Lung (tissue), 12 donors: ENCODE data around the gene MAP3K1. TPM values are rescaled to one million over a fixed set of nuclear protein-coding genes. Genes with fewer than 3 reads are reported as not detected.
"Not testable (repeated sequence)": the region's sequence is repeated elsewhere in the genome, so short reads cannot be mapped to it uniquely, and the experiment has no call there.

ENCODE experiments used
- ATAC-seq: fragments of 200-7000 bp; cut with Tn5 transposase; one replicate; pipeline ENCODE4 v1.9.1; 2020; ENCODE audit warnings: moderate number of reproducible peaks; ENCODE audit not compliant: insufficient read depth, low FRiP score
- DNase-seq, 3 donors: peaks; one replicate each; pipeline ENCODE4 v3.0.0-alpha.2; 2013 to 2017
- H3K27ac ChIP-seq, 2 donors: one replicate each; pipeline ENCODE4 v1.5.1; 2013; ENCODE audit warnings: mild to moderate bottlenecking in 2 of 2, moderate library complexity in 2 of 2, control low read depth in 1 of 2, inconsistent platforms in 1 of 2, low read depth in 1 of 2, low read length in 1 of 2
- H3K27me3 ChIP-seq, 3 donors: one replicate each; pipeline ENCODE4 v1.5.1; 2013; ENCODE audit warnings: low read length in 2 of 3; ENCODE audit not compliant: control insufficient read depth in 3 of 3, insufficient read depth in 3 of 3
- H3K36me3 ChIP-seq, 4 donors: one replicate each; pipeline ENCODE4 v1.5.1; 2013; ENCODE audit warnings: low read length in 4 of 4, mild to moderate bottlenecking in 1 of 4, moderate library complexity in 1 of 4; ENCODE audit not compliant: control insufficient read depth in 4 of 4, insufficient read depth in 4 of 4
- H3K4me1 ChIP-seq, 5 donors: one replicate each; pipeline ENCODE4 v1.5.1; 2013; ENCODE audit warnings: low read length in 5 of 5, mild to moderate bottlenecking in 2 of 5, moderate library complexity in 1 of 5; ENCODE audit not compliant: control insufficient read depth in 5 of 5, insufficient read depth in 5 of 5
- H3K4me3 ChIP-seq: one replicate; pipeline ENCODE4 v1.5.1; 2013; ENCODE audit warnings: mild to moderate bottlenecking, control low read depth, moderate library complexity
- H3K9ac ChIP-seq, 2 donors: one replicate each; pipeline ENCODE4 v1.5.1; 2013; ENCODE audit warnings: low read length in 2 of 2, control low read depth in 1 of 2; ENCODE audit not compliant: insufficient read depth in 1 of 2
- H3K9me3 ChIP-seq, 4 donors: one replicate each; pipeline ENCODE4 v1.5.1; 2013; ENCODE audit warnings: low read length in 3 of 4, mild to moderate bottlenecking in 1 of 4, moderate library complexity in 1 of 4; ENCODE audit not compliant: control insufficient read depth in 4 of 4, insufficient read depth in 3 of 4
- CTCF ChIP-seq: IDR thresholded peaks from 2 replicates; pipeline ENCODE4 v1.5.1; 2012; ENCODE audit warnings: mild to moderate bottlenecking; ENCODE audit errors: control extremely low read depth, extremely low read depth
- WGBS, 2 donors: extraction: QIAGEN DNeasy Blood & Tissue Kit; methylation state at CpG; one replicate each; pipeline ENCODE4 v1.1.7; 2013; 5-methylcytosine and 5-hydroxymethylcytosine counted together
- polyA plus RNA-seq, 2 donors: library from polyadenylated mRNA; stranded (reverse); fragments of 200-250 nt; gene quantifications; one replicate each; pipeline ENCODE4 v1.2.1, GENCODE V29; 2013
- total RNA-seq, 2 donors: library from RNA; depleted of rRNA in 1 of 2; stranded (reverse); fragments of >200 nt in 1 of 2; gene quantifications; one replicate each; pipeline ENCODE4 v1.2.1, GENCODE V29; 2014 to 2021
- donor health status: control.
- donor health status: control.
- donor health status: Bipolar disorder and iron deficiency.
- donor health status: healthy.
- donor health status: DM: yes; HTN: yes; CAD: no.

Gene MAP3K1
- total and polyA plus RNA-seq, 4 donors: 7.7 to 55.2 (median 16.0) TPM

- Histone ChIP-seq H3K4me1 (peaks cover 7 to 57% (median 12%) of the 10 kb centered on the region in 5 donors), H3K4me3 (no peak overlapping the region), H3K9me3 (no peaks in the 10 kb centered on the region), H3K27me3 (no peaks in the 10 kb centered on the region), H3K36me3 (peaks cover 0 to 9% (median 2%) of the 10 kb centered on the region in 4 donors), H3K9ac (peak overlapping the region in 1 of 2 donors; percentile 80), H3K27ac (no peak overlapping the region)
- WGBS, 2 donors: 26 to 28% methylated on average over 3 of the region's 3 CpGs
- ATAC-seq: no peak
- peak in 2 of 3 donors; percentile 82 to 84 for DNase-seq
- no peak for TF ChIP-seq CTCF
These were observed 3.2 kb downstream of the MAP3K1 start for GRCh38 chr5:56818450-56819037.

GRCh38 chr5:56819060-56819881, 3.9 kb downstream of the MAP3K1 start:
- peaks cover 7 to 61% (median 14%) of the 10 kb centered on the region in 5 donors for H3K4me1 ChIP-seq
- H3K9me3 ChIP-seq: no peaks in the 10 kb centered on the region
- no peak for TF ChIP-seq CTCF
- H3K9ac ChIP-seq: peak overlapping the region in 1 of 2 donors; percentile 80
- peak in 2 of 3 donors; percentile 64 to 71 for DNase-seq
- 28 to 35% methylated on average over 6 of the region's 6 CpGs for WGBS, 2 donors
- H3K36me3 ChIP-seq: peaks cover 0 to 9% (median 2%) of the 10 kb centered on the region in 4 donors
- no peaks in the 10 kb centered on the region for H3K27me3 ChIP-seq
- no peak for ATAC-seq
- peak overlapping the region in 1 of 2 donors; percentile 48 for H3K27ac ChIP-seq
- H3K4me3 ChIP-seq: no peak overlapping the region

GRCh38 chr5:56821868-56822267, 6.5 kb downstream of the MAP3K1 start:
- not testable (repeated sequence) for ATAC-seq, H3K27ac ChIP-seq, DNase-seq, H3K9ac ChIP-seq, H3K4me3 ChIP-seq, H3K9me3 ChIP-seq, H3K36me3 ChIP-seq, H3K27me3 ChIP-seq
- WGBS, 2 donors: 82 to 88% methylated on average over 5 of the region's 5 CpGs
- peaks cover 7 to 69% (median 27%) of the 10 kb centered on the region in 5 donors for H3K4me1 ChIP-seq

GRCh38 chr5:56822981-56823380, 7.6 kb downstream of the MAP3K1 start:
- Histone ChIP-seq H3K4me1 (peaks cover 7 to 65% (median 30%) of the 10 kb centered on the region in 5 donors), H3K27me3 (no peaks in the 10 kb centered on the region), H3K36me3 (peaks cover 0 to 3% (median 0%) of the 10 kb centered on the region in 4 donors), H3K27ac (no peak overlapping the region), H3K4me3 (no peak overlapping the region), H3K9ac (no peak overlapping the region), H3K9me3 (no peaks in the 10 kb centered on the region)
- DNase-seq (peak; percentile 38 to 62 (median 44)), ATAC-seq (no peak)
- TF ChIP-seq CTCF: no peak
- WGBS, 2 donors: 50 to 55% methylated on average over 6 of the region's 6 CpGs
